Body of pancreas (tissue), 4 donors: ENCODE measurements around the gene SLC4A4.

Experiments
- POLR2A ChIP-seq, 3 donors: fragments of 450-650 bp; IDR thresholded peaks; one replicate each; pipeline ENCODE4 v1.6.1; 2016; ENCODE audit warnings: antibody characterized with exemption in 3 of 3, mild to moderate bottlenecking in 2 of 3
- TF ChIP-seq, protein P1 (sequence below), 7 experiments: fragments of 450-650 bp in 4 of 7; fragments of 200-600 bp in 3 of 7; sonication (generic) in 3 of 7; IDR thresholded peaks; one replicate each; pipeline ENCODE4 v1.5.1; 2016 to 2019; ENCODE audit warnings: antibody characterized with exemption in 7 of 7

DNA sequence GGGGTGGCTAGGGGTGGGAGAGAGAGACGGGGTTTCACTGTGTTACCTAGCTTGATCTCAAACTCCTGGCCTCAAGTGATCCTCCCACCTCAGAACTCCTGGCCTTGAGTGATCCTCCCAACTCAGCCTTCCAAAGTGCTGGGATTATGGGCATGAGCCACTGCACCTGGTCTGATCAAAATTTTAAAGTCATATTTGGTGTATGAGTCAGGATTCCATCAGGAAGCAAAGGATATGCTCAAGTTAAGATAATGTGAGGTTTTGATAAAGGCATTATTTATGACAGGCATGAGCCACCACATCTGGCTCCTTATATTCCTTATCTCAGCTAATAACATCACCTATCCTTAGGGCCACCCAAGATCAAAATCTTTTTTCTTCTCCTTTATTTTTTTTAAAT, 182.0 kb downstream of the SLC4A4 start:
- TF ChIP-seq, protein P1, sequence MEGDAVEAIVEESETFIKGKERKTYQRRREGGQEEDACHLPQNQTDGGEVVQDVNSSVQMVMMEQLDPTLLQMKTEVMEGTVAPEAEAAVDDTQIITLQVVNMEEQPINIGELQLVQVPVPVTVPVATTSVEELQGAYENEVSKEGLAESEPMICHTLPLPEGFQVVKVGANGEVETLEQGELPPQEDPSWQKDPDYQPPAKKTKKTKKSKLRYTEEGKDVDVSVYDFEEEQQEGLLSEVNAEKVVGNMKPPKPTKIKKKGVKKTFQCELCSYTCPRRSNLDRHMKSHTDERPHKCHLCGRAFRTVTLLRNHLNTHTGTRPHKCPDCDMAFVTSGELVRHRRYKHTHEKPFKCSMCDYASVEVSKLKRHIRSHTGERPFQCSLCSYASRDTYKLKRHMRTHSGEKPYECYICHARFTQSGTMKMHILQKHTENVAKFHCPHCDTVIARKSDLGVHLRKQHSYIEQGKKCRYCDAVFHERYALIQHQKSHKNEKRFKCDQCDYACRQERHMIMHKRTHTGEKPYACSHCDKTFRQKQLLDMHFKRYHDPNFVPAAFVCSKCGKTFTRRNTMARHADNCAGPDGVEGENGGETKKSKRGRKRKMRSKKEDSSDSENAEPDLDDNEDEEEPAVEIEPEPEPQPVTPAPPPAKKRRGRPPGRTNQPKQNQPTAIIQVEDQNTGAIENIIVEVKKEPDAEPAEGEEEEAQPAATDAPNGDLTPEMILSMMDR (IDR thresholded peaks at IDR 0.05) = no peak
- TF ChIP-seq POLR2A (IDR thresholded peaks at IDR 0.05) = no peak
